Naive thymus-derived CD4-positive, alpha-beta T cell (primary cell): ENCODE data around the gene PROX1. TPM values are rescaled to one million over a fixed set of nuclear protein-coding genes. Genes with fewer than 3 reads are reported as not detected.

Experiments
- ATAC-seq: fragments of 150-1000 bp; cut with Tn5 transposase; 2 replicates; pipeline ENCODE4 v1.10.0; 2021; ENCODE audit warnings: mild to moderate bottlenecking, moderate library complexity
- CTCF ChIA-PET: fragments of 350-600 bp; sonication (Branson Sonifier 250); formaldehyde crosslinking; loops from one replicate; lab custom pipeline; 2021; ENCODE audit warnings: antibody characterized with exemption; lab: Charles Lee
- POLR2A ChIA-PET: fragments of 350-600 bp; sonication (Branson Sonifier 250); formaldehyde crosslinking; loops from one replicate; lab custom pipeline; 2021; ENCODE audit warnings: antibody characterized with exemption, inconsistent platforms; lab: Charles Lee
- DNase-seq, 9 donors: peaks; one replicate each; pipeline versions ENCODE4 v3.0.0 to v3.0.0-alpha.2; 2020 to 2022; ENCODE audit warnings: mixed read lengths in 1 of 9
- H3K27ac ChIP-seq: one replicate; pipeline ENCODE4 v1.7.0; 2013; ENCODE audit warnings: mild to moderate bottlenecking, low read depth, low read length, moderate library complexity
- H3K27me3 ChIP-seq, 2 donors: one replicate each; pipeline ENCODE4 v1.7.0; 2013; ENCODE audit warnings: low read length in 2 of 2, mild to moderate bottlenecking in 2 of 2, moderate library complexity in 2 of 2; ENCODE audit not compliant: control insufficient read depth in 2 of 2, insufficient read depth in 2 of 2
- H3K36me3 ChIP-seq, 3 experiments: 1 replicate in 2 of 3; 2 replicates in 1 of 3; pipeline ENCODE4 v1.7.0; 2013; ENCODE audit warnings: low read length in 3 of 3, mild to moderate bottlenecking in 3 of 3, moderate library complexity in 1 of 3; ENCODE audit not compliant: insufficient read depth in 3 of 3, control insufficient read depth in 2 of 3
- H3K4me1 ChIP-seq, 2 donors: one replicate each; pipeline ENCODE4 v1.7.0; 2013; ENCODE audit warnings: low read length in 2 of 2, mild to moderate bottlenecking in 2 of 2, moderate library complexity in 1 of 2; ENCODE audit not compliant: control insufficient read depth in 2 of 2, insufficient read depth in 2 of 2
- H3K4me3 ChIP-seq: 2 replicates; pipeline ENCODE4 v1.7.0; 2013; ENCODE audit warnings: mild to moderate bottlenecking, low read length
- H3K9me3 ChIP-seq, 3 experiments: 1 replicate in 2 of 3; 2 replicates in 1 of 3; pipeline ENCODE4 v1.7.0; 2013; ENCODE audit warnings: low read length in 3 of 3; ENCODE audit not compliant: control insufficient read depth in 2 of 3
- H3K27ac Mint-ChIP-seq, 9 donors: one replicate each; pipeline ENCODE4 v1.8.0; 2020 to 2022; ENCODE audit warnings: mixed read lengths in 9 of 9, mild to moderate bottlenecking in 8 of 9, moderate library complexity in 5 of 9, inconsistent platforms in 2 of 9
- H3K27me3 Mint-ChIP-seq, 5 donors: one replicate each; pipeline ENCODE4 v1.8.0; 2021 to 2022; ENCODE audit warnings: mixed read lengths in 5 of 5, mild to moderate bottlenecking in 1 of 5
- H3K36me3 Mint-ChIP-seq, 5 donors: one replicate each; pipeline ENCODE4 v1.8.0; 2020 to 2022; ENCODE audit warnings: mixed read lengths in 5 of 5, mild to moderate bottlenecking in 3 of 5, inconsistent platforms in 1 of 5
- H3K4me1 Mint-ChIP-seq, 7 donors: one replicate each; pipeline ENCODE4 v1.8.0; 2020 to 2022; ENCODE audit warnings: mixed read lengths in 7 of 7, mild to moderate bottlenecking in 3 of 7, inconsistent platforms in 1 of 7
- H3K4me3 Mint-ChIP-seq, 10 donors: one replicate each; pipeline ENCODE4 v1.8.0; 2020 to 2022; ENCODE audit warnings: mild to moderate bottlenecking in 10 of 10, mixed read lengths in 10 of 10, moderate library complexity in 6 of 10, inconsistent platforms in 2 of 10
- H3K9me3 Mint-ChIP-seq, 11 donors: one replicate each; pipeline ENCODE4 v1.8.0; 2020 to 2022; ENCODE audit warnings: mixed read lengths in 11 of 11, mild to moderate bottlenecking in 4 of 11, inconsistent platforms in 1 of 11, moderate library complexity in 1 of 11
- intact Hi-C, 2 donors: fragments of 100-400 bp; cut with micrococcal nuclease; formaldehyde crosslinking; loops; one replicate each; pipeline ENCODE4 v1.15.1; 2023
- polyA plus RNA-seq, 2 donors: library from polyadenylated mRNA; unstranded; fragments of 300-500 nt; fragmentation: Illumina TruSeq; gene quantifications; one replicate each; pipeline ENCODE4 v1.2.3, GENCODE V29; 2021
- total RNA-seq, 6 experiments: library from RNA in 5 of 6; stranded (reverse) in 5 of 6; gene quantifications; 1 replicate in 5 of 6; 2 replicates in 1 of 6; pipeline ENCODE4 v1.2.3 and lab custom pipeline; 2021 to 2026

Gene PROX1
- total and polyA plus RNA-seq, 7 experiments from 2014 or later = not detected

- POLR2A ChIA-PET = no interaction called here
- ATAC-seq = no peak
Observed at GRCh38 chr1:213951876-213952275, 35.9 kb upstream of the PROX1 start.

GRCh38 chr1:213953806-213954205, 34.0 kb upstream of the PROX1 start:
- no peaks in the 10 kb centered on the region for H3K36me3 Mint-ChIP-seq
- no peaks in the 10 kb centered on the region for H3K36me3 ChIP-seq
- H3K4me3 ChIP-seq = no peak overlapping the region
- no peak overlapping the region for H3K27ac ChIP-seq
- intact Hi-C loops = no loop called here
- no peak for ATAC-seq
- H3K27ac Mint-ChIP-seq = no peak overlapping the region
- H3K4me1 Mint-ChIP-seq = no peaks in the 10 kb centered on the region
- CTCF ChIA-PET = interaction anchor here (0.6 kb wide), 2 partner anchors 45 to 87 kb away, joined by 3 to 4 read pairs; no protein-coding TSS in a partner anchor
- peaks cover 0 to 3% (median 0%) of the 10 kb centered on the region in 11 donors for H3K9me3 Mint-ChIP-seq
- DNase-seq = no peak
- POLR2A ChIA-PET = interaction anchor here (0.6 kb wide), 1 partner anchor 24 kb away, joined by 3 read pairs; no protein-coding TSS in a partner anchor
- no peaks in the 10 kb centered on the region for H3K27me3 ChIP-seq
- H3K4me1 ChIP-seq = no peaks in the 10 kb centered on the region
- H3K27me3 Mint-ChIP-seq = peaks cover 0 to 7% (median 0%) of the 10 kb centered on the region in 5 donors
- H3K4me3 Mint-ChIP-seq = no peak overlapping the region
- H3K9me3 ChIP-seq = no peaks in the 10 kb centered on the region

More at GRCh38 chr1:213951876-213952275, 35.9 kb upstream of the PROX1 start:
- H3K9me3 ChIP-seq = no peaks in the 10 kb centered on the region
- H3K36me3 ChIP-seq = no peaks in the 10 kb centered on the region
- CTCF ChIA-PET = no interaction called here
- Mint-ChIP-seq H3K36me3 (no peaks in the 10 kb centered on the region), H3K27me3 (peaks cover 0 to 7% (median 4%) of the 10 kb centered on the region in 5 donors), H3K4me1 (no peaks in the 10 kb centered on the region), H3K4me3 (no peak overlapping the region), H3K9me3 (peaks cover 0 to 3% (median 0%) of the 10 kb centered on the region in 11 donors), H3K27ac (no peak overlapping the region)
- H3K27me3 ChIP-seq = no peaks in the 10 kb centered on the region
- H3K4me1 ChIP-seq = no peaks in the 10 kb centered on the region
- intact Hi-C loops = no loop called here
- no peak for DNase-seq
- H3K4me3 ChIP-seq = no peak overlapping the region
- H3K27ac ChIP-seq = no peak overlapping the region

GRCh38 chr1:213956295-213956770, 31.4 kb upstream of the PROX1 start:
- Mint-ChIP-seq H3K4me1 (no peaks in the 10 kb centered on the region), H3K36me3 (no peaks in the 10 kb centered on the region), H3K9me3 (peaks cover 0 to 3% (median 0%) of the 10 kb centered on the region in 11 donors), H3K27ac (no peak overlapping the region), H3K4me3 (no peak overlapping the region), H3K27me3 (peaks cover 0 to 4% (median 0%) of the 10 kb centered on the region in 5 donors)
- Histone ChIP-seq H3K9me3 (no peaks in the 10 kb centered on the region), H3K4me1 (no peaks in the 10 kb centered on the region), H3K27ac (no peak overlapping the region), H3K27me3 (no peaks in the 10 kb centered on the region), H3K4me3 (no peak overlapping the region), H3K36me3 (no peaks in the 10 kb centered on the region)
- DNase-seq (no peak), ATAC-seq (no peak)
- ChIA-PET CTCF (no interaction called here), POLR2A (no interaction called here)
- intact Hi-C loops = no loop called here

GRCh38 chr1:213958346-213958745, 29.4 kb upstream of the PROX1 start:
- no peak for DNase-seq
- POLR2A ChIA-PET = no interaction called here

GRCh38 chr1:213960963-213961362, 26.8 kb upstream of the PROX1 start:
- ChIA-PET POLR2A (no interaction called here), CTCF (no interaction called here)
- Histone ChIP-seq H3K36me3 (no peaks in the 10 kb centered on the region), H3K4me1 (no peaks in the 10 kb centered on the region), H3K27ac (no peak overlapping the region), H3K9me3 (no peaks in the 10 kb centered on the region), H3K4me3 (no peak overlapping the region), H3K27me3 (no peaks in the 10 kb centered on the region)
- peaks cover 0 to 11% (median 4%) of the 10 kb centered on the region in 11 donors for H3K9me3 Mint-ChIP-seq
- H3K27me3 Mint-ChIP-seq = peaks cover 0 to 4% (median 3%) of the 10 kb centered on the region in 5 donors
- H3K4me1 Mint-ChIP-seq = peaks cover 0 to 7% (median 0%) of the 10 kb centered on the region in 7 donors
- no peak overlapping the region for H3K4me3 Mint-ChIP-seq
- H3K27ac Mint-ChIP-seq = no peak overlapping the region
- peaks cover 0 to 3% (median 0%) of the 10 kb centered on the region in 5 donors for H3K36me3 Mint-ChIP-seq
- DNase-seq (no peak), ATAC-seq (no peak)
- intact Hi-C loops = no loop called here

More at GRCh38 chr1:213958346-213958745, 29.4 kb upstream of the PROX1 start:
- intact Hi-C loops = no loop called here
- Mint-ChIP-seq H3K27ac (no peak overlapping the region), H3K36me3 (peaks cover 0 to 3% (median 0%) of the 10 kb centered on the region in 5 donors), H3K4me1 (peaks cover 0 to 7% (median 0%) of the 10 kb centered on the region in 7 donors), H3K27me3 (peaks cover 0 to 3% (median 0%) of the 10 kb centered on the region in 5 donors), H3K4me3 (no peak overlapping the region), H3K9me3 (peaks cover 0 to 11% (median 4%) of the 10 kb centered on the region in 11 donors)
- no peaks in the 10 kb centered on the region for H3K4me1 ChIP-seq
- no peaks in the 10 kb centered on the region for H3K36me3 ChIP-seq
- no peak overlapping the region for H3K4me3 ChIP-seq
- H3K9me3 ChIP-seq = no peaks in the 10 kb centered on the region
- no peaks in the 10 kb centered on the region for H3K27me3 ChIP-seq
- ATAC-seq = no peak
- no peak overlapping the region for H3K27ac ChIP-seq
- CTCF ChIA-PET = no interaction called here

- peaks cover 0 to 11% (median 4%) of the 10 kb centered on the region in 11 donors for H3K9me3 Mint-ChIP-seq
- Histone ChIP-seq H3K9me3 (no peaks in the 10 kb centered on the region), H3K4me1 (no peaks in the 10 kb centered on the region), H3K4me3 (no peak overlapping the region), H3K27ac (no peak overlapping the region), H3K27me3 (no peaks in the 10 kb centered on the region), H3K36me3 (no peaks in the 10 kb centered on the region)
- peaks cover 0 to 7% (median 0%) of the 10 kb centered on the region in 5 donors for H3K36me3 Mint-ChIP-seq
- POLR2A ChIA-PET = no interaction called here
- intact Hi-C loops = no loop called here
- H3K4me1 Mint-ChIP-seq = peaks cover 0 to 7% (median 0%) of the 10 kb centered on the region in 7 donors
- peaks cover 2 to 9% (median 4%) of the 10 kb centered on the region in 5 donors for H3K27me3 Mint-ChIP-seq
- DNase-seq (no peak), ATAC-seq (no peak)
- no peak overlapping the region for H3K27ac Mint-ChIP-seq
- H3K4me3 Mint-ChIP-seq = no peak overlapping the region
- CTCF ChIA-PET = interaction anchor here (1.1 kb wide), 1 partner anchor 178 kb away, joined by 3 read pairs; no protein-coding TSS in a partner anchor
Observed at GRCh38 chr1:213962508-213962907, 25.3 kb upstream of the PROX1 start.

GRCh38 chr1:213966122-213966521, 21.7 kb upstream of the PROX1 start:
- DNase-seq (no peak), ATAC-seq (no peak)
- Histone ChIP-seq H3K27me3 (no peaks in the 10 kb centered on the region), H3K27ac (no peak overlapping the region), H3K4me1 (no peaks in the 10 kb centered on the region), H3K4me3 (no peak overlapping the region), H3K36me3 (no peaks in the 10 kb centered on the region), H3K9me3 (no peaks in the 10 kb centered on the region)
- Mint-ChIP-seq H3K4me3 (no peak overlapping the region), H3K27ac (no peak overlapping the region), H3K9me3 (peaks cover 0 to 11% (median 4%) of the 10 kb centered on the region in 11 donors), H3K27me3 (peaks cover 4 to 24% (median 14%) of the 10 kb centered on the region in 5 donors), H3K4me1 (peaks cover 0 to 7% (median 0%) of the 10 kb centered on the region in 7 donors), H3K36me3 (peaks cover 0 to 7% (median 0%) of the 10 kb centered on the region in 5 donors)
- intact Hi-C loops = no loop called here
- POLR2A ChIA-PET = no interaction called here
- CTCF ChIA-PET = no interaction called here
